ENCODE measurements around the gene OR4D6. TPM values are rescaled to one million over a fixed set of nuclear protein-coding genes. Genes with fewer than 3 reads are reported as not detected.

Gene OR4D6
- total RNA-seq, 6 experiments from 2014 or later: not detected

DNA sequence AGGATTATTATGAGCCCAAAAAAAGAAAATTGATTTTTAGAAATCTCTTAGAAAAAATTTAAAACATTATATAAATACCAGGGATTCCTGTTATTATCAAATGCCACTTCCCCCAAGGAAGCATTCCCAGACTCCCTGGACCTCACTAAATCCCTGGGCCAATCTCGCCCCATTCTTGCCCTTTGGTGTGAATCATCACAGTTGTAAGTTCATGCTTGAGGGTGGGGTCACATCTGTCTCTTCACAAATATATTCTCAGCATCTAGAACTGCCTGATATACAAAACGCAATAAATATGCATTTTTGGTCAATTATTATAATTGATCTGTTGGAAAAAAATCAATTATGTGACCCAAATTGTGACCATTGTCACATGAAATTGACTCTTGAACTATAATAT is 8.3 kb upstream of the OR4D6 start:
- Histone ChIP-seq H3K27me3 (no peaks in the 10 kb centered on the region), H3K4me1 (no peaks in the 10 kb centered on the region), H3K9me3 (no peaks in the 10 kb centered on the region), H3K27ac (no peak overlapping the region), H3K36me3 (no peaks in the 10 kb centered on the region), H3K4me3 (no peak overlapping the region)
- ATAC-seq (no peak), DNase-seq (no peak)
- intact Hi-C loops (cut with DNase I): no loop called here
- 47% methylated on average over 2 of the region's 2 CpGs for WGBS (ENCODE audit: insufficient coverage, low coverage, low lambda C conversion rate, missing lambda C conversion rate)
- TF ChIP-seq POLR2A (IDR thresholded peaks at IDR 0.05): no peak
- TF ChIP-seq, protein P1, sequence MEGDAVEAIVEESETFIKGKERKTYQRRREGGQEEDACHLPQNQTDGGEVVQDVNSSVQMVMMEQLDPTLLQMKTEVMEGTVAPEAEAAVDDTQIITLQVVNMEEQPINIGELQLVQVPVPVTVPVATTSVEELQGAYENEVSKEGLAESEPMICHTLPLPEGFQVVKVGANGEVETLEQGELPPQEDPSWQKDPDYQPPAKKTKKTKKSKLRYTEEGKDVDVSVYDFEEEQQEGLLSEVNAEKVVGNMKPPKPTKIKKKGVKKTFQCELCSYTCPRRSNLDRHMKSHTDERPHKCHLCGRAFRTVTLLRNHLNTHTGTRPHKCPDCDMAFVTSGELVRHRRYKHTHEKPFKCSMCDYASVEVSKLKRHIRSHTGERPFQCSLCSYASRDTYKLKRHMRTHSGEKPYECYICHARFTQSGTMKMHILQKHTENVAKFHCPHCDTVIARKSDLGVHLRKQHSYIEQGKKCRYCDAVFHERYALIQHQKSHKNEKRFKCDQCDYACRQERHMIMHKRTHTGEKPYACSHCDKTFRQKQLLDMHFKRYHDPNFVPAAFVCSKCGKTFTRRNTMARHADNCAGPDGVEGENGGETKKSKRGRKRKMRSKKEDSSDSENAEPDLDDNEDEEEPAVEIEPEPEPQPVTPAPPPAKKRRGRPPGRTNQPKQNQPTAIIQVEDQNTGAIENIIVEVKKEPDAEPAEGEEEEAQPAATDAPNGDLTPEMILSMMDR (IDR thresholded peaks at IDR 0.05): no peak

DNA sequence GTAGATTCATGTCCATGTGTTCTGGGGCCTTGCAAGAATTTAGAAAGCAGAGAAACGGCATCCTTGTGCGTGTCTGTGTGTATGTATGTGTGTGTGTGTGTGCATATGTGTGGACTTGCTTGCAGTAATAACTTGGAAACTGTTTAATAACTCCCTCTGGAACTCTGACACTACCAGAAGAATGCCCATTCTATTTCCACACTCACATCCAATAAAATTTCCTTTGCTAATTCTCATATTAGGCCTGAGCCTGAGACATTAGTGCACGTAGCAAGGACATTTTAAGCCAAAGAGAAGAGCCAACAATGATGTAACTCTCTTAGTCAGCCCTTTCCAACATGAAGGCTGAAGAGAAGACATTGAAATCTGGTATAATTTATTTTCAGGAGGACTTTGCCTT is 3.2 kb downstream of the OR4D6 start:
- no peaks in the 10 kb centered on the region for H3K36me3 ChIP-seq
- WGBS (ENCODE audit: insufficient coverage, low coverage, low lambda C conversion rate, missing lambda C conversion rate): 31% methylated on average over 3 of the region's 3 CpGs
- intact Hi-C loops (cut with DNase I): no loop called here
- no peak for TF ChIP-seq POLR2A (IDR thresholded peaks at IDR 0.05)
- TF ChIP-seq, protein P1 (IDR thresholded peaks at IDR 0.05): no peak
- ATAC-seq (no peak), DNase-seq (no peak)
- H3K4me3 ChIP-seq: no peak overlapping the region
- no peak overlapping the region for H3K27ac ChIP-seq
- H3K9me3 ChIP-seq: no peaks in the 10 kb centered on the region
- no peaks in the 10 kb centered on the region for H3K4me1 ChIP-seq
- H3K27me3 ChIP-seq: no peaks in the 10 kb centered on the region

DNA sequence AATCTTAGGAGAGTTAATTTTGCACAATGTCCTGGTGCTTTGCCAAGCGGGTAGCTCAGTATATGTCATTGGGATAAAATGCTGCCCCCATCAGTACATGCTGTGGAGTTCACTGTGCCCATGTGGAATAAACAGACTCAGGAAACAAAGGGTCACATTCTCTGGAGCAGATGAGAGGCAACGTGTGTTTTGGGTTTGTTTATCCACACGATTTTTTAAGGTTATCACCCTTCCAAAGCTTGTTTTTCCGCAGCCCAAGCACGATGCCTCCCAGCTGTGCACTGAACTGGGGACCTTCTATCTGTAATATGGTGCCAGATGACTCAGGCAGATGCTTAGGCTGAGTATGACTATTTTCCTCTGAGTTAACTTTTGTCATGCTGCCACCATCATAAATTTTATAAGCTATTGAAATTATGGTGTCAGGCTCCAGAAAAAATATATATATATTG is 6.5 kb downstream of the OR4D6 start:
- TF ChIP-seq, protein P1 (IDR thresholded peaks at IDR 0.05): no peak
- TF ChIP-seq POLR2A (IDR thresholded peaks at IDR 0.05): no peak
- H3K9me3 ChIP-seq: no peaks in the 10 kb centered on the region
- no peak for ATAC-seq
- H3K4me1 ChIP-seq: no peaks in the 10 kb centered on the region
- WGBS (ENCODE audit: insufficient coverage, low coverage, low lambda C conversion rate, missing lambda C conversion rate): 48% methylated on average over 5 of the region's 5 CpGs
- no peak overlapping the region for H3K27ac ChIP-seq
- H3K27me3 ChIP-seq: no peaks in the 10 kb centered on the region
- intact Hi-C loops (cut with DNase I): no loop called here
- H3K36me3 ChIP-seq: no peaks in the 10 kb centered on the region
- DNase-seq: no peak
- no peak overlapping the region for H3K4me3 ChIP-seq

DNA sequence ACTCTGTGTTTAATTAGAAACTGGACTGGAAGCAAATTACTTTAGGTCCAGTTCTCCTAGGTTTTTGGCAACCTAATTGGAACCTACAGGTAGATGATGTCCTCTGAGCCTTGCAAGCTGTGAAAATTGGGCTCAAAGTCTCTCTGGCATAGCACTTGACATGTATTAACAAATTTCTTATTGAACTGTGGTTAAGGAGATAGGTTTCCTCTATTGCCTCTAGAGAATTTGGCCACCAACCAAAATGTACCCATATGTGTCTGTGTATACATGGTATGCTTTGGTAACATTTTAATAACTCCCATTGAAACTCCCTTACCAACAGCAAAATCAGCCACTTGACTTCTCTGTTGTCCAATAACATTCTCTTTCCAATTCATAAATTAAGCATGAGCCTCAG is 16.3 kb downstream of the OR4D6 start, which contains the start of gene OR4D10:
Gene OR4D10, plus strand, starts transcription at position 301 of the 400 bp plus-strand sequence. CDS start 4,115 bp downstream, outside the sequence.
- intact Hi-C loops (cut with DNase I): no loop called here
- TF ChIP-seq POLR2A (IDR thresholded peaks at IDR 0.05): no peak
- TF ChIP-seq, protein P1 (IDR thresholded peaks at IDR 0.05): no peak
- Histone ChIP-seq H3K4me3 (no peak within 1 kb of the TSS), H3K36me3 (no peaks in the 10 kb centered on the region), H3K27ac (no peak within 1 kb of the TSS), H3K4me1 (no peaks in the 10 kb centered on the region), H3K27me3 (no peaks in the 10 kb centered on the region), H3K9me3 (no peaks in the 10 kb centered on the region)
- DNase-seq (no peak), ATAC-seq (no peak)

- no peak overlapping the region for H3K4me3 ChIP-seq
- H3K9me3 ChIP-seq: no peaks in the 10 kb centered on the region
- no peak for TF ChIP-seq POLR2A (IDR thresholded peaks at IDR 0.05)
- TF ChIP-seq, protein P1 (IDR thresholded peaks at IDR 0.05): no peak
- DNase-seq (no peak), ATAC-seq (no peak)
- intact Hi-C loops (cut with DNase I): no loop called here
- WGBS (ENCODE audit: insufficient coverage, low coverage, low lambda C conversion rate, missing lambda C conversion rate): 40% methylated on average over 9 of the region's 9 CpGs
- H3K27ac ChIP-seq: no peak overlapping the region
- no peaks in the 10 kb centered on the region for H3K27me3 ChIP-seq
- no peaks in the 10 kb centered on the region for H3K36me3 ChIP-seq
- H3K4me1 ChIP-seq: no peaks in the 10 kb centered on the region
Measured at GRCh38 chr11:59475176-59475575, 18.4 kb downstream of the OR4D6 start.
